KMS-11 (cell line): ENCODE results near the gene BMP4.

Experiments
- H2AFZ ChIP-seq: fragments of 200-600 bp; sonication (generic); 2 replicates; pipeline ENCODE4 v1.6.1; 2016; ENCODE audit warnings: antibody characterized with exemption, mixed run types, low read depth
- H3K27ac ChIP-seq: fragments of 200-600 bp; sonication (generic); 2 replicates; pipeline ENCODE4 v1.6.1; 2016; ENCODE audit warnings: mild to moderate bottlenecking, mixed run types
- H3K27me3 ChIP-seq: fragments of 200-600 bp; sonication (generic); 2 replicates; pipeline ENCODE4 v1.6.1; 2017; ENCODE audit warnings: mild to moderate bottlenecking, low read depth, mixed run types, moderate library complexity; ENCODE audit not compliant: insufficient read depth
- H3K36me3 ChIP-seq: fragments of 200-600 bp; sonication (generic); 2 replicates; pipeline ENCODE4 v1.6.1; 2017; ENCODE audit warnings: mild to moderate bottlenecking, mixed run types; ENCODE audit not compliant: insufficient read depth
- H3K4me1 ChIP-seq: fragments of 200-600 bp; sonication (generic); 2 replicates; pipeline ENCODE4 v1.6.1; 2016; ENCODE audit warnings: mild to moderate bottlenecking, low read depth, mixed run types; ENCODE audit not compliant: poor library complexity, severe bottlenecking
- H3K4me2 ChIP-seq: fragments of 200-600 bp; sonication (generic); 2 replicates; pipeline ENCODE4 v1.7.0; 2016; ENCODE audit warnings: mild to moderate bottlenecking, mixed run types
- H3K4me3 ChIP-seq: fragments of 200-600 bp; sonication (generic); IDR thresholded peaks from 2 replicates; pipeline ENCODE4 v1.6.1; 2017; ENCODE audit warnings: low read depth, low read length, mixed read lengths; ENCODE audit not compliant: insufficient read depth
- H3K79me2 ChIP-seq: fragments of 200-600 bp; sonication (generic); 2 replicates; pipeline ENCODE4 v1.6.1; 2016; ENCODE audit warnings: low read depth, mixed run types; ENCODE audit not compliant: insufficient read depth
- H3K9ac ChIP-seq: fragments of 200-600 bp; sonication (generic); 2 replicates; pipeline ENCODE4 v1.6.1; 2016; ENCODE audit warnings: mild to moderate bottlenecking, mixed run types
- H4K20me1 ChIP-seq: fragments of 200-600 bp; sonication (generic); 2 replicates; pipeline ENCODE4 v1.6.1; 2016; ENCODE audit warnings: mild to moderate bottlenecking, mixed run types; ENCODE audit not compliant: insufficient read depth
- CTCF ChIP-seq: fragments of 200-600 bp; sonication (generic); conservative IDR thresholded peaks from 2 replicates; pipeline ENCODE4 v1.6.1; 2017; ENCODE audit warnings: low read depth, mild to moderate bottlenecking, antibody characterized with exemption, low read length, moderate library complexity, mixed read lengths

The BMP4 gene

DNA sequence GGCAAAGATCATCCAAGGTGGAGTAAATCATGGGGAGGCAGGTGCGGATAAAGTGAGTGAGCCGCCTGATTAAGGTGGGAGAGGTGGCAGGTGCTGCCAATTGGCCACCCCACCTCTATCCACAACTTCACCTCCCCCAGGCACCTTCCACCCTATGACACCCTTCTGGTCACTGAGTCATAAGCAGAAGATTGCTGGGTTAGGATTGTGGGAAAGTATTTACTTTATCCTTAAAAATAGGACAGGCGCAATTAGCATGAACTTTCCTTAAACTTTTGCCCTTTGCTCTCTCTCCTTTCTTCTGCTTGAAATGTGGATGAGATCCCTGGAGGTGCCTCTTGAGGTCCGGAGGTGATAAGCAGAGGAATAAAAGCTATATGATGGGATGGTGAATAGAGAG, 14.9 kb upstream of the BMP4 start:
- H3K27me3 ChIP-seq, result no peaks in the 10 kb centered on the region
- no peak overlapping the region for H3K27ac ChIP-seq
- no peaks in the 10 kb centered on the region for H3K79me2 ChIP-seq
- H3K9ac ChIP-seq, result no peak overlapping the region
- no peak for TF ChIP-seq CTCF
- no peak overlapping the region for H3K4me3 ChIP-seq
- no peak overlapping the region for H3K4me2 ChIP-seq
- H2AFZ ChIP-seq, result no peak overlapping the region
- H3K4me1 ChIP-seq, result no peaks in the 10 kb centered on the region
- no peaks in the 10 kb centered on the region for H4K20me1 ChIP-seq
- H3K36me3 ChIP-seq, result no peaks in the 10 kb centered on the region

GRCh38 chr14:53969326-53969725, 12.7 kb upstream of the BMP4 start:
- H3K4me3 ChIP-seq, result no peak overlapping the region
- no peak for TF ChIP-seq CTCF
- H2AFZ ChIP-seq, result no peak overlapping the region
- no peaks in the 10 kb centered on the region for H3K79me2 ChIP-seq
- H3K36me3 ChIP-seq, result no peaks in the 10 kb centered on the region
- H4K20me1 ChIP-seq, result no peaks in the 10 kb centered on the region
- no peaks in the 10 kb centered on the region for H3K4me1 ChIP-seq
- no peak overlapping the region for H3K4me2 ChIP-seq
- H3K27me3 ChIP-seq, result no peaks in the 10 kb centered on the region
- H3K9ac ChIP-seq, result no peak overlapping the region
- no peak overlapping the region for H3K27ac ChIP-seq

- no peaks in the 10 kb centered on the region for H3K27me3 ChIP-seq
- no peak overlapping the region for H3K4me2 ChIP-seq
- no peak overlapping the region for H2AFZ ChIP-seq
These were observed 12.1 kb upstream of the BMP4 start for GRCh38 chr14:53968726-53969125.

DNA sequence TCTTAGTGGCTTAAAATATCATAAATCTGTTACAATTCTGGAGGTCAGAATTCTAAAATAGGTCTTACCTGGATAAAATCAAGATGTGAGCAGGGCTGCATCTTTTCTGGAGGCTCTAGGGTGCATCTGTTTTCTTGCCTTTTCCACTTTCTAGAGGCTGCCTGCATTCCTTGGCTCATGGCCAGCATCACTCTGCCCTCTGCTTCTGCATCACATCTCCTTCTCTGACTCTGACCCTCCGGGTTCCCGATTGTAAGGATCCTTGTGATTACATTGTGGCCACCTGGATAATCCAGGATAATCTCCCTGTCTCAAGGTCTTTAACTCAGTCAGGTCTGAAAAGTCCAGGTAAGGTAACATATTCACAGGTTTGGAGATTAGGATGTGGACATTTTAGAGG, 11.0 kb upstream of the BMP4 start:
- TF ChIP-seq CTCF, result no peak
- no peaks in the 10 kb centered on the region for H3K36me3 ChIP-seq
- H4K20me1 ChIP-seq, result no peaks in the 10 kb centered on the region
- no peak overlapping the region for H2AFZ ChIP-seq
- no peaks in the 10 kb centered on the region for H3K27me3 ChIP-seq
- H3K79me2 ChIP-seq, result no peaks in the 10 kb centered on the region
- H3K4me2 ChIP-seq, result no peak overlapping the region
- no peak overlapping the region for H3K9ac ChIP-seq
- no peak overlapping the region for H3K27ac ChIP-seq
- H3K4me3 ChIP-seq, result no peak overlapping the region
- H3K4me1 ChIP-seq, result no peaks in the 10 kb centered on the region

More at GRCh38 chr14:53968726-53969125, 12.1 kb upstream of the BMP4 start:
- no peaks in the 10 kb centered on the region for H3K36me3 ChIP-seq
- no peaks in the 10 kb centered on the region for H3K4me1 ChIP-seq
- no peak overlapping the region for H3K4me3 ChIP-seq
- H3K27ac ChIP-seq, result no peak overlapping the region
- no peaks in the 10 kb centered on the region for H3K79me2 ChIP-seq
- TF ChIP-seq CTCF, result no peak
- H4K20me1 ChIP-seq, result no peaks in the 10 kb centered on the region
- no peak overlapping the region for H3K9ac ChIP-seq

- Histone ChIP-seq H3K27me3 (no peaks in the 10 kb centered on the region), H3K27ac (no peak overlapping the region), H3K79me2 (no peaks in the 10 kb centered on the region), H3K36me3 (no peaks in the 10 kb centered on the region), H3K9ac (no peak overlapping the region), H4K20me1 (no peaks in the 10 kb centered on the region), H3K4me1 (no peaks in the 10 kb centered on the region), H3K4me2 (no peak overlapping the region), H3K4me3 (no peak overlapping the region), H2AFZ (no peak overlapping the region)
- no peak for TF ChIP-seq CTCF
These were observed 7.6 kb upstream of the BMP4 start for GRCh38 chr14:53964249-53964648.
